ENCODE data around the gene MAPRE2.
A peak's percentile ranks its signal among the peaks of the same experiment; 100 is the strongest.

MAPRE2 gene

DNA sequence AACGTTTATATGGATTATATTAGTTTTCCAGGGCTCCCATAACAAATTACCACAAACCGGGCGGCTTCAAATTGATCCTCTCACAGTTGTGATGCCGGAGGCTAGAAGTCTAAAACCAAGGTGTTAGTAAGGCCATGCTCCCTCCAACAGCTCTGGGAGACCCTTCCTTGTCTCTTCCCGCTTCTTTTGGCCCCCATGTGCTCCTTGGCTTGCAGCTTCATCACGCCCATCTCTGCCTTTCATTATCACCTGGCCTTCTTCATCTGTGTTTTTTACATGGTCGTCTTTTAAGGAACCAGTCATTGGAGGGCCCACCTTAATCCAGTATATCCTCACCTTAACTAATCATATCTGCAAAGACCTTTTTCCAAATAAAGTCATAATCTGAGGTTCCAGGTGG lies 13.9 kb downstream of the MAPRE2 start:
- H3K4ac ChIP-seq (ENCODE audit: low read depth in 1 of 2, low read length in 2 of 2) = no peak overlapping the region
- WGBS = 98% methylated on average over 7 of the region's 7 CpGs

GRCh38 chr18:35055726-35056125 lies 14.5 kb downstream of the MAPRE2 start:
- 93% methylated on average over 2 of the region's 2 CpGs for WGBS
- no peak overlapping the region for H2BK12ac ChIP-seq (ENCODE audit: low read length in 2 of 2)
- H3K4me3 ChIP-seq (ENCODE audit: insufficient read depth in 1 of 2, low read depth in 1 of 2, low read length in 2 of 2) = no peak overlapping the region
- no peak overlapping the region for H2BK120ac ChIP-seq (ENCODE audit: low read depth, low read length)
- no peak overlapping the region for H2AK5ac ChIP-seq (ENCODE audit: low read length, severe bottlenecking)
- no peak for DNase-seq
- H3K18ac ChIP-seq (ENCODE audit: low read depth in 1 of 2, low read length in 2 of 2) = no peak overlapping the region
- H2BK5ac ChIP-seq (ENCODE audit: low read depth, low read length, poor library complexity, severe bottlenecking) = no peak overlapping the region
- peaks cover 21% of the 10 kb centered on the region for H3K79me1 ChIP-seq (replicated peaks; ENCODE audit: low read length, poor library complexity, severe bottlenecking)
- H2BK15ac ChIP-seq (ENCODE audit: low read depth, poor library complexity, severe bottlenecking) = no peak overlapping the region
- no peak overlapping the region for H3K9ac ChIP-seq (ENCODE audit: low read length)
- peak overlapping the region; percentile 45 for H4K91ac ChIP-seq (ENCODE audit: low read length)
- no peaks in the 10 kb centered on the region for H3K36me3 ChIP-seq (ENCODE audit: control insufficient read depth in 1 of 2, insufficient read depth in 2 of 2, low read depth in 1 of 2, low read length in 2 of 2)
- no peak overlapping the region for H3K4ac ChIP-seq (ENCODE audit: low read depth in 1 of 2, low read length in 2 of 2)
- no peaks in the 10 kb centered on the region for H3K9me3 ChIP-seq (ENCODE audit: control insufficient read depth, low read length)
- no peak overlapping the region for H3K23ac ChIP-seq (ENCODE audit: low read length in 2 of 2)
- H3K4me1 ChIP-seq (ENCODE audit: control insufficient read depth, insufficient read depth, low read depth, low read length) = no peaks in the 10 kb centered on the region
- H2AFZ ChIP-seq (ENCODE audit: low read depth, low read length) = no peak overlapping the region
- H3K4me2 ChIP-seq (ENCODE audit: low read length, poor library complexity, severe bottlenecking) = no peak overlapping the region
- H3K27me3 ChIP-seq (ENCODE audit: control insufficient read depth in 1 of 2, insufficient read depth in 1 of 2, low read length in 2 of 2) = no peaks in the 10 kb centered on the region
- H4K8ac ChIP-seq (ENCODE audit: low read length) = no peak overlapping the region
- no peak overlapping the region for H3K27ac ChIP-seq (ENCODE audit: low read length, poor library complexity, severe bottlenecking)
- no peak overlapping the region for H3K14ac ChIP-seq (ENCODE audit: low read length in 2 of 2)

More for the DNA sequence above, 13.9 kb downstream of the MAPRE2 start:
- no peak overlapping the region for H2AFZ ChIP-seq (ENCODE audit: low read depth, low read length)
- no peak overlapping the region for H3K23ac ChIP-seq (ENCODE audit: low read length in 2 of 2)
- H3K4me2 ChIP-seq (ENCODE audit: low read length, poor library complexity, severe bottlenecking) = no peak overlapping the region
- no peak overlapping the region for H3K14ac ChIP-seq (ENCODE audit: low read length in 2 of 2)
- no peak overlapping the region for H3K9ac ChIP-seq (ENCODE audit: low read length)
- no peak overlapping the region for H4K91ac ChIP-seq (ENCODE audit: low read length)
- H3K4me3 ChIP-seq (ENCODE audit: insufficient read depth in 1 of 2, low read depth in 1 of 2, low read length in 2 of 2) = no peak overlapping the region
- no peak overlapping the region for H2BK15ac ChIP-seq (ENCODE audit: low read depth, poor library complexity, severe bottlenecking)
- no peak overlapping the region for H2BK120ac ChIP-seq (ENCODE audit: low read depth, low read length)
- DNase-seq = no peak
- no peak overlapping the region for H3K18ac ChIP-seq (ENCODE audit: low read depth in 1 of 2, low read length in 2 of 2)
- H3K4me1 ChIP-seq (ENCODE audit: control insufficient read depth, insufficient read depth, low read depth, low read length) = peaks cover 2% of the 10 kb centered on the region
- H2BK12ac ChIP-seq (ENCODE audit: low read length in 2 of 2) = no peak overlapping the region
- no peak overlapping the region for H4K8ac ChIP-seq (ENCODE audit: low read length)
- no peak overlapping the region for H2BK5ac ChIP-seq (ENCODE audit: low read depth, low read length, poor library complexity, severe bottlenecking)
- no peak overlapping the region for H2AK5ac ChIP-seq (ENCODE audit: low read length, severe bottlenecking)
- peaks cover 23% of the 10 kb centered on the region for H3K79me1 ChIP-seq (replicated peaks; ENCODE audit: low read length, poor library complexity, severe bottlenecking)
- H3K9me3 ChIP-seq (ENCODE audit: control insufficient read depth, low read length) = no peaks in the 10 kb centered on the region
- H3K27ac ChIP-seq (ENCODE audit: low read length, poor library complexity, severe bottlenecking) = no peak overlapping the region
- no peaks in the 10 kb centered on the region for H3K36me3 ChIP-seq (ENCODE audit: control insufficient read depth in 1 of 2, insufficient read depth in 2 of 2, low read depth in 1 of 2, low read length in 2 of 2)
- no peaks in the 10 kb centered on the region for H3K27me3 ChIP-seq (ENCODE audit: control insufficient read depth in 1 of 2, insufficient read depth in 1 of 2, low read length in 2 of 2)

DNA sequence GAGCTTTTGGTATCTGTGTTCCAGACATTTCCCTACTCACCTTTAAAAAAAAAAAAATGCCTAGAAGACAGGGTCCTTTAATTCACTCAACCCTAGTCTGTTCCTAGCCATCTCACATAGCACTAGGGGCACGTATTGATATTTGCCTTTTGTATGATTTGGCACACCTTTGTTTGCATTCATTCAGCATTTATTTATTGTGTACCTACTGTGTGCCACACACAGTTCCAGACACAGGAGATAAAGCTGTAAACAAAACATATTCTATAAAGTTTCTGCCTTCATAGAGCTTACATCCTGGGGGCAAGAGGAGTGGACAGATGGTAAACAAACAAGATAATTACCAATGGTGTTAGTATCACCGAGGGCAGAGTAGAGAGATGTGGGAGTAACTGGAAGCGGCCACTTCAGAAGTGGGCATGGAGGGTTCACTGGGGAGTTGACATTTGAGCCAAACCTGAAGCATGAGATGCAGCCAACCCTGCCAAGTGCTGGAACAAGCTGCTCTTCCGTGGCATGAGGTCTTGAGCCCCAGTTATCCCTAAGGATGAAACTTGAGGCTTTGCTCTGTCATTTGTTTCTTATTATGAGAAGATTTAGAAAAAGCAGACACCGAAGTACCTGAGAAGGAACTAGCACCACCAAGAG lies 18.2 kb downstream of the MAPRE2 start:
- no peaks in the 10 kb centered on the region for H3K27me3 ChIP-seq (ENCODE audit: control insufficient read depth in 1 of 2, insufficient read depth in 1 of 2, low read length in 2 of 2)
- no peak overlapping the region for H3K27ac ChIP-seq (ENCODE audit: low read length, poor library complexity, severe bottlenecking)
- no peak overlapping the region for H2AFZ ChIP-seq (ENCODE audit: low read depth, low read length)
- no peak overlapping the region for H3K4me3 ChIP-seq (ENCODE audit: insufficient read depth in 1 of 2, low read depth in 1 of 2, low read length in 2 of 2)
- H2BK5ac ChIP-seq (ENCODE audit: low read depth, low read length, poor library complexity, severe bottlenecking) = no peak overlapping the region
- no peak overlapping the region for H2BK15ac ChIP-seq (ENCODE audit: low read depth, poor library complexity, severe bottlenecking)
- H3K36me3 ChIP-seq (ENCODE audit: control insufficient read depth in 1 of 2, insufficient read depth in 2 of 2, low read depth in 1 of 2, low read length in 2 of 2) = no peaks in the 10 kb centered on the region
- H4K91ac ChIP-seq (ENCODE audit: low read length) = no peak overlapping the region
- H3K4me1 ChIP-seq (ENCODE audit: control insufficient read depth, insufficient read depth, low read depth, low read length) = no peaks in the 10 kb centered on the region
- no peak overlapping the region for H3K14ac ChIP-seq (ENCODE audit: low read length in 2 of 2)
- no peak overlapping the region for H3K4ac ChIP-seq (ENCODE audit: low read depth in 1 of 2, low read length in 2 of 2)
- no peak for DNase-seq
- no peak overlapping the region for H3K23ac ChIP-seq (ENCODE audit: low read length in 2 of 2)
- H2BK120ac ChIP-seq (ENCODE audit: low read depth, low read length) = no peak overlapping the region
- H3K18ac ChIP-seq (ENCODE audit: low read depth in 1 of 2, low read length in 2 of 2) = no peak overlapping the region
- H3K79me1 ChIP-seq (replicated peaks; ENCODE audit: low read length, poor library complexity, severe bottlenecking) = peaks cover 35% of the 10 kb centered on the region
- no peak overlapping the region for H3K9ac ChIP-seq (ENCODE audit: low read length)
- H3K4me2 ChIP-seq (ENCODE audit: low read length, poor library complexity, severe bottlenecking) = no peak overlapping the region
- no peak overlapping the region for H2AK5ac ChIP-seq (ENCODE audit: low read length, severe bottlenecking)
- H3K9me3 ChIP-seq (ENCODE audit: control insufficient read depth, low read length) = no peaks in the 10 kb centered on the region
- WGBS = 96% methylated on average over 5 of the region's 5 CpGs
- no peak overlapping the region for H4K8ac ChIP-seq (ENCODE audit: low read length)
- no peak overlapping the region for H2BK12ac ChIP-seq (ENCODE audit: low read length in 2 of 2)

- H3K4ac ChIP-seq (ENCODE audit: low read depth in 1 of 2, low read length in 2 of 2) = no peak overlapping the region
- no peak overlapping the region for H2BK15ac ChIP-seq (ENCODE audit: low read depth, poor library complexity, severe bottlenecking)
- DNase-seq = no peak
Measured at GRCh38 chr18:35060122-35060815, 19.1 kb downstream of the MAPRE2 start.

More at GRCh38 chr18:35060122-35060815, 19.1 kb downstream of the MAPRE2 start:
- Histone ChIP-seq H3K27ac (ENCODE audit: low read length, poor library complexity, severe bottlenecking) (no peak overlapping the region), H4K91ac (ENCODE audit: low read length) (no peak overlapping the region), H3K36me3 (ENCODE audit: control insufficient read depth in 1 of 2, insufficient read depth in 2 of 2, low read depth in 1 of 2, low read length in 2 of 2) (no peaks in the 10 kb centered on the region), H3K4me1 (ENCODE audit: control insufficient read depth, insufficient read depth, low read depth, low read length) (no peaks in the 10 kb centered on the region), H2AK5ac (ENCODE audit: low read length, severe bottlenecking) (no peak overlapping the region), H4K8ac (ENCODE audit: low read length) (peak overlapping the region; percentile 5), H2BK12ac (ENCODE audit: low read length in 2 of 2) (no peak overlapping the region), H3K4me2 (ENCODE audit: low read length, poor library complexity, severe bottlenecking) (no peak overlapping the region), H2BK120ac (ENCODE audit: low read depth, low read length) (no peak overlapping the region), H3K27me3 (ENCODE audit: control insufficient read depth in 1 of 2, insufficient read depth in 1 of 2, low read length in 2 of 2) (no peaks in the 10 kb centered on the region), H3K14ac (ENCODE audit: low read length in 2 of 2) (peak overlapping the region in 1 of 2 experiments; percentile 6), H3K79me1 (replicated peaks; ENCODE audit: low read length, poor library complexity, severe bottlenecking) (peaks cover 35% of the 10 kb centered on the region), H3K23ac (ENCODE audit: low read length in 2 of 2) (no peak overlapping the region), H2AFZ (ENCODE audit: low read depth, low read length) (no peak overlapping the region), H3K9ac (ENCODE audit: low read length) (no peak overlapping the region), H3K18ac (ENCODE audit: low read depth in 1 of 2, low read length in 2 of 2) (no peak overlapping the region), H3K4me3 (ENCODE audit: insufficient read depth in 1 of 2, low read depth in 1 of 2, low read length in 2 of 2) (no peak overlapping the region), H3K9me3 (ENCODE audit: control insufficient read depth, low read length) (no peaks in the 10 kb centered on the region), H2BK5ac (ENCODE audit: low read depth, low read length, poor library complexity, severe bottlenecking) (no peak overlapping the region)
- WGBS = 87% methylated on average over 7 of the region's 9 CpGs
